GM23338 (cell line): ENCODE results near the gene NUTF2. TPM values are rescaled to one million over a fixed set of nuclear protein-coding genes. Genes with fewer than 3 reads are reported as not detected.
A peak's percentile ranks its signal among the peaks of the same experiment; 100 is the strongest.

Experiments used
- ATAC-seq: fragments of 200-7000 bp; cut with Tn5 transposase; 3 replicates; pipeline ENCODE4 v1.9.1; 2020
- DNase-seq: peaks from one replicate; pipeline ENCODE4 v3.0.0-alpha.2; 2015; ENCODE audit warnings: low spot score
- H2AFZ ChIP-seq: fragments of 200-600 bp; sonication (generic); 2 replicates; pipeline ENCODE4 v1.8.0; 2016; ENCODE audit warnings: antibody characterized with exemption, mild to moderate bottlenecking, moderate library complexity
- H3F3A ChIP-seq: fragments of 200-600 bp; sonication (generic); replicated peaks from 2 replicates; pipeline ENCODE4 v1.8.0; 2017; ENCODE audit warnings: antibody characterized with exemption, mixed run types, low read depth
- H3K27ac ChIP-seq: fragments of 200-600 bp; sonication (generic); 2 replicates; pipeline ENCODE4 v1.6.1; 2016; ENCODE audit warnings: low read depth
- H3K27me3 ChIP-seq: fragments of 200-600 bp; sonication (generic); 2 replicates; pipeline ENCODE4 v1.8.0; 2016; ENCODE audit warnings: mild to moderate bottlenecking, mixed run types, moderate library complexity; ENCODE audit not compliant: insufficient read depth
- H3K36me3 ChIP-seq: fragments of 200-600 bp; sonication (generic); 2 replicates; pipeline ENCODE4 v1.8.0; 2016; ENCODE audit warnings: mild to moderate bottlenecking; ENCODE audit not compliant: insufficient read depth
- H3K4me1 ChIP-seq: fragments of 200-600 bp; sonication (generic); 2 replicates; pipeline ENCODE4 v1.8.0; 2016; ENCODE audit warnings: mild to moderate bottlenecking, moderate library complexity; ENCODE audit not compliant: insufficient read depth
- H3K4me2 ChIP-seq: fragments of 200-600 bp; sonication (generic); 2 replicates; pipeline ENCODE4 v1.7.1; 2017; ENCODE audit warnings: mixed run types
- H3K4me3 ChIP-seq: fragments of 200-600 bp; sonication (generic); 2 replicates; pipeline ENCODE4 v1.6.1; 2016; ENCODE audit warnings: mixed run types
- H3K79me2 ChIP-seq: fragments of 200-600 bp; sonication (generic); replicated peaks from 2 replicates; pipeline ENCODE4 v1.8.0; 2017; ENCODE audit warnings: mild to moderate bottlenecking; ENCODE audit not compliant: insufficient read depth
- H3K9me2 ChIP-seq: fragments of 200-600 bp; sonication (generic); 2 replicates; pipeline ENCODE4 v1.8.0; 2017; ENCODE audit not compliant: insufficient read depth
- H4K20me1 ChIP-seq: fragments of 200-600 bp; sonication (generic); replicated peaks from 2 replicates; pipeline ENCODE4 v1.8.0; 2017; ENCODE audit warnings: mild to moderate bottlenecking; ENCODE audit not compliant: insufficient read depth
- H3K27ac Mint-ChIP-seq: 2 replicates; pipeline ENCODE4 v1.8.0; 2020; ENCODE audit warnings: inconsistent platforms, mild to moderate bottlenecking, moderate library complexity, mixed read lengths
- H3K27me3 Mint-ChIP-seq: 3 replicates; pipeline ENCODE4 v1.8.0; 2022; ENCODE audit warnings: low read depth, mild to moderate bottlenecking, moderate library complexity, mixed read lengths, inconsistent platforms; ENCODE audit not compliant: insufficient read depth, poor library complexity
- H3K36me3 Mint-ChIP-seq: 3 replicates; pipeline ENCODE4 v1.8.0; 2021; ENCODE audit warnings: low read depth, mild to moderate bottlenecking, inconsistent platforms, moderate library complexity, mixed read lengths
- H3K4me1 Mint-ChIP-seq: 3 replicates; pipeline ENCODE4 v1.8.0; 2020; ENCODE audit warnings: mild to moderate bottlenecking, inconsistent platforms, mixed read lengths
- H3K4me3 Mint-ChIP-seq: 3 replicates; pipeline ENCODE4 v1.8.0; 2021; ENCODE audit warnings: moderate library complexity, mild to moderate bottlenecking, inconsistent platforms, mixed read lengths
- H3K9me3 Mint-ChIP-seq: 3 replicates; pipeline ENCODE4 v1.8.0; 2020; ENCODE audit warnings: moderate library complexity, mild to moderate bottlenecking, inconsistent platforms, mixed read lengths
- EZH2 ChIP-seq: fragments of 200-600 bp; sonication (generic); IDR thresholded peaks from one replicate; pipeline ENCODE4 v1.8.0; 2017; ENCODE audit warnings: antibody characterized with exemption, mild to moderate bottlenecking, low read depth; ENCODE audit not compliant: unreplicated experiment
- JUNB ChIP-seq: IDR thresholded peaks from one replicate; pipeline ENCODE4 v1.6.1; 2016; ENCODE audit warnings: antibody characterized with exemption; ENCODE audit not compliant: unreplicated experiment
- ZNF114 ChIP-seq: fragments of 250-450 bp; sonication (Bioruptor Pico); IDR thresholded peaks from 2 replicates; pipeline ENCODE4 v1.5.0; 2020; ENCODE audit warnings: mild to moderate bottlenecking, moderate library complexity
- polyA plus RNA-seq: library from polyadenylated mRNA; unstranded; fragments of >200 nt; fragmentation: Nextera tagmentation; extraction: Ambion mirVana; gene quantifications from 2 replicates; pipeline ENCODE4 v1.2.1, GENCODE V29; 2016
- total RNA-seq: library from RNA; depleted of rRNA; stranded (reverse); fragments of >200 nt; shearing (Covaris generic); gene quantifications from 2 replicates; pipeline ENCODE4 v1.2.3, GENCODE V29; 2014
- TF ChIP-seq, protein P1 (sequence below): fragments of 250-450 bp; sonication (Bioruptor Pico); IDR thresholded peaks from 2 replicates; pipeline ENCODE4 v1.5.0; 2020; ENCODE audit warnings: mild to moderate bottlenecking, moderate library complexity
- TF ChIP-seq, protein P2 (sequence below), 2 experiments: fragments of 200-600 bp in 1 of 2; sonication (generic) in 1 of 2; conservative IDR thresholded peaks; 2 replicates each; pipeline versions ENCODE4 v1.5.1 to v1.6.1; 2016 to 2017; ENCODE audit warnings: antibody characterized with exemption in 2 of 2, low read depth in 2 of 2, mild to moderate bottlenecking in 2 of 2, moderate library complexity in 1 of 2

NUTF2 gene
- total and polyA plus RNA-seq, 2 experiments from 2014 or later: 321 to 391 TPM

DNA sequence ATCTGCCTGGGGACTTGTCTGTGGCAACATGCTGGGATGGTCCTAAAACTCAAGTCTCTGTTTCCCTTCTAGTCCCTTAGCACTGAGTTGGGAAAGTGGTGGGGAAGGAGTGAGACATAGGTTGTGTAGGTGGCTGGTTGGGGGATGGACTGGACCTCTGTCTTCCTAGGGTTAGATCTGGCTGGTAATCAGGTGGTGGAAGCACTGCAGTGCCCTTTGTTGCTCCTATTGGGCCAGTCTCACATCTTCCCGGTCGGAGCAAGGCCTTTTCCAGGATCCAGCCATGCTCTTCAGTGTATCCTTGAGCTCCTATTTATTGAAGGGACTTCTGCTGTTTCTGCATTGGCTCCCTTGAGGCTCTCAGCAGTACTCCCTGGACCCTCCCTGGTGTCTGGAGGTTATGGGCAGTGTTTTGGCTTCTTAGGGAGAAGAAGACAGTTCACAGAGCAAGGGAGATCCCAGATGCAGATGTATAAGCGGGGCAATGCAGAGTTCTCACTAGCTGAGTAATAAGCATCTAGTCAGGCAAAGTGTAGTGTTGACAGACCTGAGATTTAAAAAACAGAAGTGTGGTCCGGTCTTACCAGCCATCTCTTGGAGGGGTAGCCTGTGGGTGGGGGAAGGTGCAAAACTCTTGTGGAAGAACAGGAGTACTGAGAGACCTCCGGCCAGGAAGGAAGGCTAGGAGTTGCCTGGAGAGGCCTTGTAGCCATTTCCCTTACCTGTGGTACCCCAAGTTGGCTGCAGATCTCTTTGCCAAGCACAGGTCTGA lies 1.3 kb upstream of the NUTF2 start (continued):
- TF ChIP-seq, protein P1, sequence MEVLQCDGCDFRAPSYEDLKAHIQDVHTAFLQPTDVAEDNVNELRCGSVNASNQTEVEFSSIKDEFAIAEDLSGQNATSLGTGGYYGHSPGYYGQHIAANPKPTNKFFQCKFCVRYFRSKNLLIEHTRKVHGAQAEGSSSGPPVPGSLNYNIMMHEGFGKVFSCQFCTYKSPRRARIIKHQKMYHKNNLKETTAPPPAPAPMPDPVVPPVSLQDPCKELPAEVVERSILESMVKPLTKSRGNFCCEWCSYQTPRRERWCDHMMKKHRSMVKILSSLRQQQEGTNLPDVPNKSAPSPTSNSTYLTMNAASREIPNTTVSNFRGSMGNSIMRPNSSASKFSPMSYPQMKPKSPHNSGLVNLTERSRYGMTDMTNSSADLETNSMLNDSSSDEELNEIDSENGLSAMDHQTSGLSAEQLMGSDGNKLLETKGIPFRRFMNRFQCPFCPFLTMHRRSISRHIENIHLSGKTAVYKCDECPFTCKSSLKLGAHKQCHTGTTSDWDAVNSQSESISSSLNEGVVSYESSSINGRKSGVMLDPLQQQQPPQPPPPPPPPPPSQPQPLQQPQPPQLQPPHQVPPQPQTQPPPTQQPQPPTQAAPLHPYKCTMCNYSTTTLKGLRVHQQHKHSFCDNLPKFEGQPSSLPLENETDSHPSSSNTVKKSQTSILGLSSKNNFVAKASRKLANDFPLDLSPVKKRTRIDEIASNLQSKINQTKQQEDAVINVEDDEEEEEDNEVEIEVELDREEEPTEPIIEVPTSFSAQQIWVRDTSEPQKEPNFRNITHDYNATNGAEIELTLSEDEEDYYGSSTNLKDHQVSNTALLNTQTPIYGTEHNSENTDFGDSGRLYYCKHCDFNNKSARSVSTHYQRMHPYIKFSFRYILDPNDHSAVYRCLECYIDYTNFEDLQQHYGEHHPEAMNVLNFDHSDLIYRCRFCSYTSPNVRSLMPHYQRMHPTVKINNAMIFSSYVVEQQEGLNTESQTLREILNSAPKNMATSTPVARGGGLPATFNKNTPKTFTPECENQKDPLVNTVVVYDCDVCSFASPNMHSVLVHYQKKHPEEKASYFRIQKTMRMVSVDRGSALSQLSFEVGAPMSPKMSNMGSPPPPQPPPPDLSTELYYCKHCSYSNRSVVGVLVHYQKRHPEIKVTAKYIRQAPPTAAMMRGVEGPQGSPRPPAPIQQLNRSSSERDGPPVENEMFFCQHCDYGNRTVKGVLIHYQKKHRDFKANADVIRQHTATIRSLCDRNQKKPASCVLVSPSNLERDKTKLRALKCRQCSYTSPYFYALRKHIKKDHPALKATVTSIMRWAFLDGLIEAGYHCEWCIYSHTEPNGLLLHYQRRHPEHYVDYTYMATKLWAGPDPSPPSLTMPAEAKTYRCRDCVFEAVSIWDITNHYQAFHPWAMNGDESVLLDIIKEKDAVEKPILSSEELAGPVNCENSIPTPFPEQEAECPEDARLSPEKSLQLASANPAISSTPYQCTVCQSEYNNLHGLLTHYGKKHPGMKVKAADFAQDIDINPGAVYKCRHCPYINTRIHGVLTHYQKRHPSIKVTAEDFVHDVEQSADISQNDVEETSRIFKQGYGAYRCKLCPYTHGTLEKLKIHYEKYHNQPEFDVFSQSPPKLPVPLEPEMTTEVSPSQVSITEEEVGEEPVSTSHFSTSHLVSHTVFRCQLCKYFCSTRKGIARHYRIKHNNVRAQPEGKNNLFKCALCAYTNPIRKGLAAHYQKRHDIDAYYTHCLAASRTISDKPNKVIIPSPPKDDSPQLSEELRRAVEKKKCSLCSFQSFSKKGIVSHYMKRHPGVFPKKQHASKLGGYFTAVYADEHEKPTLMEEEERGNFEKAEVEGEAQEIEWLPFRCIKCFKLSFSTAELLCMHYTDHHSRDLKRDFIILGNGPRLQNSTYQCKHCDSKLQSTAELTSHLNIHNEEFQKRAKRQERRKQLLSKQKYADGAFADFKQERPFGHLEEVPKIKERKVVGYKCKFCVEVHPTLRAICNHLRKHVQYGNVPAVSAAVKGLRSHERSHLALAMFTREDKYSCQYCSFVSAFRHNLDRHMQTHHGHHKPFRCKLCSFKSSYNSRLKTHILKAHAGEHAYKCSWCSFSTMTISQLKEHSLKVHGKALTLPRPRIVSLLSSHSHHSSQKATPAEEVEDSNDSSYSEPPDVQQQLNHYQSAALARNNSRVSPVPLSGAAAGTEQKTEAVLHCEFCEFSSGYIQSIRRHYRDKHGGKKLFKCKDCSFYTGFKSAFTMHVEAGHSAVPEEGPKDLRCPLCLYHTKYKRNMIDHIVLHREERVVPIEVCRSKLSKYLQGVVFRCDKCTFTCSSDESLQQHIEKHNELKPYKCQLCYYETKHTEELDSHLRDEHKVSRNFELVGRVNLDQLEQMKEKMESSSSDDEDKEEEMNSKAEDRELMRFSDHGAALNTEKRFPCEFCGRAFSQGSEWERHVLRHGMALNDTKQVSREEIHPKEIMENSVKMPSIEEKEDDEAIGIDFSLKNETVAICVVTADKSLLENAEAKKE (CRISPR knock-in tag): no peak
- TF ChIP-seq, protein P2, sequence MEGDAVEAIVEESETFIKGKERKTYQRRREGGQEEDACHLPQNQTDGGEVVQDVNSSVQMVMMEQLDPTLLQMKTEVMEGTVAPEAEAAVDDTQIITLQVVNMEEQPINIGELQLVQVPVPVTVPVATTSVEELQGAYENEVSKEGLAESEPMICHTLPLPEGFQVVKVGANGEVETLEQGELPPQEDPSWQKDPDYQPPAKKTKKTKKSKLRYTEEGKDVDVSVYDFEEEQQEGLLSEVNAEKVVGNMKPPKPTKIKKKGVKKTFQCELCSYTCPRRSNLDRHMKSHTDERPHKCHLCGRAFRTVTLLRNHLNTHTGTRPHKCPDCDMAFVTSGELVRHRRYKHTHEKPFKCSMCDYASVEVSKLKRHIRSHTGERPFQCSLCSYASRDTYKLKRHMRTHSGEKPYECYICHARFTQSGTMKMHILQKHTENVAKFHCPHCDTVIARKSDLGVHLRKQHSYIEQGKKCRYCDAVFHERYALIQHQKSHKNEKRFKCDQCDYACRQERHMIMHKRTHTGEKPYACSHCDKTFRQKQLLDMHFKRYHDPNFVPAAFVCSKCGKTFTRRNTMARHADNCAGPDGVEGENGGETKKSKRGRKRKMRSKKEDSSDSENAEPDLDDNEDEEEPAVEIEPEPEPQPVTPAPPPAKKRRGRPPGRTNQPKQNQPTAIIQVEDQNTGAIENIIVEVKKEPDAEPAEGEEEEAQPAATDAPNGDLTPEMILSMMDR (conservative IDR thresholded peaks at IDR 0.05; ENCODE audit: low read depth in 2 of 2): no peak
- TF ChIP-seq EZH2: no peak
- TF ChIP-seq ZNF114 (CRISPR knock-in tag): no peak

DNA sequence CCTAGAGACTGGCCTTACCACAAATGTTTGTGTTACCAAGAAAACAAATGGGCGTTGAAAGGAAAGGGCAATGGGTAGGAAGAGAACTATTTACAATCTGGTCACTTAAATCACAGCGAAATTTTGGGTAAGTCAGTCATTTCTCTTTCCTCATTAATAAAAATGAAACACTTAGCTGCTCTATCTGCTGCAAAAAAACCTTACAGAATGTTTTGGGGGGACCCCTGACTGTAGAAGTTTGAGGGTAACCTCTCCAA lies 742 bp upstream of the NUTF2 start:
- Mint-ChIP-seq H3K9me3 (no peaks in the 10 kb centered on the region), H3K27me3 (peaks cover 14% of the 10 kb centered on the region), H3K27ac (peak overlapping the region; percentile 95), H3K4me1 (peaks cover 43% of the 10 kb centered on the region), H3K4me3 (peak overlapping the region; percentile 80), H3K36me3 (peaks cover 25% of the 10 kb centered on the region)
- Histone ChIP-seq H3K27me3 (no peaks in the 10 kb centered on the region), H3K27ac (peak overlapping the region; percentile 97), H3F3A (peaks cover 37% of the 10 kb centered on the region), H3K9me2 (no peaks in the 10 kb centered on the region), H3K36me3 (0 out of 2 replicates have a peak, but pooled peaks cover 3% of the 10 kb centered on the region), H2AFZ (peak overlapping the region; percentile 53; the same call in 1 of the 2 replicates), H3K79me2 (peaks cover 68% of the 10 kb centered on the region), H3K4me1 (peaks cover 37% of the 10 kb centered on the region), H4K20me1 (peaks cover 39% of the 10 kb centered on the region), H3K4me2 (peak overlapping the region; percentile 87), H3K4me3 (peak overlapping the region; percentile 91)
- DNase-seq (no peak), ATAC-seq (no peak)
- no peak for TF ChIP-seq JUNB
